ENCODE results near the gene PER1. TPM values are rescaled to one million over a fixed set of nuclear protein-coding genes. Genes with fewer than 3 reads are reported as not detected.

Gene PER1
- total and polyA plus RNA-seq, 2 of the 13 experiments (the other 11 are each of a cell fraction or from before 2014, with no cell fraction given) = 2.6 to 3.6 TPM

DNA sequence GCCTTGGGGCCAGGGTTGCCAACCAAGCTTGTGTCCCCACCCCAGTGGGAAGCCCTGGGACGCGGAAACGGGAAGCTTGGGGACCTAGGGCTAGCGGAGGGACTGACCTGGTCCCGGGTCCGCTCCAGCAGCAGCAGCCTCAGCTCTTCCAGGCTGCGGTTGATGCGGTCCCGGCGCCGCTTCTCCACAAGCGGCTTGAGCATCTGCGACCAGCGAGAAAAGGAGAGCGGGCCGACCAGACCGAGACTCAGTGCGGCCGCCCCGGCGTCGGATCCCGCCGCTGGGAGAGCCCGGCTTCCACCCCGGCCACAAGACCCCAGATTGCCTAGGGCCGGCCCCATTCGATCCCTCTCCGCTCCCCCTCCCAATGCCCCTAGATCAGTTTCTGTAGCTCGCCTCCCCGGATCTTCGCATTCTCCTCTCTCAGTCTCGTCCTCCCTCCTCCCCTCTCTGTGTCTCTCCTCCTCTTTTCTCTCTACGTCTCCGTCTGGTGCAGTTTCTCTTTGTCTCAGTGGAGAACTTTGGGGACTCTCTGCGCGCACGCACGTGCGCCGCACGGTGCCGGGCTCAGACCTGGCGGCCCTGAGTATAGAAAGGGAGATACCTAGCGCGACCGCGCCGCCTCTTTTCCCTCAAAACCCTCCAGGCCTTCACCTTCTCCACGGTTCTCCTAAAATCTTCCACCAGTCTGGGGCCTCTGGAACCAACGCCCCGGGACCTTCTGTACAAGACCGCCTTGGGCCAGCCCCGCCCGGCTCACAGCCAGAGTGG is 29.1 kb downstream of the PER1 start (continued):
- TF ChIP-seq SRF (IDR thresholded peaks at IDR 0.05; ENCODE audit: low read depth, low read length) (no peak), ZBTB1 (CRISPR knock-in tag; IDR thresholded peaks at IDR 0.05; ENCODE audit: borderline replicate concordance) (no peak), ZNF549 (CRISPR knock-in tag; IDR thresholded peaks at IDR 0.05) (no peak), ZBTB38 (CRISPR knock-in tag; IDR thresholded peaks at IDR 0.05) (no peak), BRD4 (CRISPR knock-in tag; IDR thresholded peaks at IDR 0.05) (no peak), SRY (CRISPR knock-in tag; IDR thresholded peaks at IDR 0.05) (no peak), SP2 (CRISPR knock-in tag; IDR thresholded peaks at IDR 0.05) (no peak), TEAD3 (CRISPR knock-in tag; optimal IDR thresholded peaks at IDR 0.05; ENCODE audit: borderline replicate concordance) (no peak), ZNF441 (CRISPR knock-in tag; IDR thresholded peaks at IDR 0.05; ENCODE audit: borderline replicate concordance) (no peak), HNRNPUL1 (IDR thresholded peaks at IDR 0.05; ENCODE audit: low read depth, low read length) (no peak), GATAD2A (CRISPR knock-in tag; IDR thresholded peaks at IDR 0.05) (no peak), MATR3 (CRISPR knock-in tag; IDR thresholded peaks at IDR 0.05) (no peak), NFKB2 (CRISPR knock-in tag; IDR thresholded peaks at IDR 0.05; ENCODE audit: borderline replicate concordance) (0 out of 2 replicates have a peak, but pooled peaks have one; percentile 20), HNRNPL (IDR thresholded peaks at IDR 0.05; ENCODE audit: low read depth, low read length) (no peak), SKI (IDR thresholded peaks at IDR 0.05; ENCODE audit: partially characterized antibody) (no peak), NFIB (CRISPR knock-in tag; IDR thresholded peaks at IDR 0.05; ENCODE audit: borderline replicate concordance) (no peak), ZFP90 (CRISPR knock-in tag; IDR thresholded peaks at IDR 0.05; ENCODE audit: borderline replicate concordance) (peak; percentile 69; the same call in 1 of the 2 replicates), FOXM1 (CRISPR knock-in tag; IDR thresholded peaks at IDR 0.05) (no peak), WIZ (CRISPR knock-in tag; IDR thresholded peaks at IDR 0.05) (no peak), ZNF296 (CRISPR knock-in tag; conservative IDR thresholded peaks at IDR 0.05) (no peak), THAP11 (CRISPR knock-in tag; IDR thresholded peaks at IDR 0.05) (no peak), NR2F1 (CRISPR knock-in tag; IDR thresholded peaks at IDR 0.05) (no peak), NPAS2 (CRISPR knock-in tag; IDR thresholded peaks at IDR 0.05; ENCODE audit: borderline replicate concordance) (no peak), ZNF335 (CRISPR knock-in tag; IDR thresholded peaks at IDR 0.05) (no peak), ZNF207 (IDR thresholded peaks at IDR 0.05; ENCODE audit: borderline replicate concordance) (no peak)
- TF ChIP-seq, protein P1, sequence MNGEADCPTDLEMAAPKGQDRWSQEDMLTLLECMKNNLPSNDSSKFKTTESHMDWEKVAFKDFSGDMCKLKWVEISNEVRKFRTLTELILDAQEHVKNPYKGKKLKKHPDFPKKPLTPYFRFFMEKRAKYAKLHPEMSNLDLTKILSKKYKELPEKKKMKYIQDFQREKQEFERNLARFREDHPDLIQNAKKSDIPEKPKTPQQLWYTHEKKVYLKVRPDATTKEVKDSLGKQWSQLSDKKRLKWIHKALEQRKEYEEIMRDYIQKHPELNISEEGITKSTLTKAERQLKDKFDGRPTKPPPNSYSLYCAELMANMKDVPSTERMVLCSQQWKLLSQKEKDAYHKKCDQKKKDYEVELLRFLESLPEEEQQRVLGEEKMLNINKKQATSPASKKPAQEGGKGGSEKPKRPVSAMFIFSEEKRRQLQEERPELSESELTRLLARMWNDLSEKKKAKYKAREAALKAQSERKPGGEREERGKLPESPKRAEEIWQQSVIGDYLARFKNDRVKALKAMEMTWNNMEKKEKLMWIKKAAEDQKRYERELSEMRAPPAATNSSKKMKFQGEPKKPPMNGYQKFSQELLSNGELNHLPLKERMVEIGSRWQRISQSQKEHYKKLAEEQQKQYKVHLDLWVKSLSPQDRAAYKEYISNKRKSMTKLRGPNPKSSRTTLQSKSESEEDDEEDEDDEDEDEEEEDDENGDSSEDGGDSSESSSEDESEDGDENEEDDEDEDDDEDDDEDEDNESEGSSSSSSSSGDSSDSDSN (CRISPR knock-in tag; IDR thresholded peaks at IDR 0.05) = peak; percentile 22; the same call in 1 of the 2 replicates
- TF ChIP-seq, protein P2, sequence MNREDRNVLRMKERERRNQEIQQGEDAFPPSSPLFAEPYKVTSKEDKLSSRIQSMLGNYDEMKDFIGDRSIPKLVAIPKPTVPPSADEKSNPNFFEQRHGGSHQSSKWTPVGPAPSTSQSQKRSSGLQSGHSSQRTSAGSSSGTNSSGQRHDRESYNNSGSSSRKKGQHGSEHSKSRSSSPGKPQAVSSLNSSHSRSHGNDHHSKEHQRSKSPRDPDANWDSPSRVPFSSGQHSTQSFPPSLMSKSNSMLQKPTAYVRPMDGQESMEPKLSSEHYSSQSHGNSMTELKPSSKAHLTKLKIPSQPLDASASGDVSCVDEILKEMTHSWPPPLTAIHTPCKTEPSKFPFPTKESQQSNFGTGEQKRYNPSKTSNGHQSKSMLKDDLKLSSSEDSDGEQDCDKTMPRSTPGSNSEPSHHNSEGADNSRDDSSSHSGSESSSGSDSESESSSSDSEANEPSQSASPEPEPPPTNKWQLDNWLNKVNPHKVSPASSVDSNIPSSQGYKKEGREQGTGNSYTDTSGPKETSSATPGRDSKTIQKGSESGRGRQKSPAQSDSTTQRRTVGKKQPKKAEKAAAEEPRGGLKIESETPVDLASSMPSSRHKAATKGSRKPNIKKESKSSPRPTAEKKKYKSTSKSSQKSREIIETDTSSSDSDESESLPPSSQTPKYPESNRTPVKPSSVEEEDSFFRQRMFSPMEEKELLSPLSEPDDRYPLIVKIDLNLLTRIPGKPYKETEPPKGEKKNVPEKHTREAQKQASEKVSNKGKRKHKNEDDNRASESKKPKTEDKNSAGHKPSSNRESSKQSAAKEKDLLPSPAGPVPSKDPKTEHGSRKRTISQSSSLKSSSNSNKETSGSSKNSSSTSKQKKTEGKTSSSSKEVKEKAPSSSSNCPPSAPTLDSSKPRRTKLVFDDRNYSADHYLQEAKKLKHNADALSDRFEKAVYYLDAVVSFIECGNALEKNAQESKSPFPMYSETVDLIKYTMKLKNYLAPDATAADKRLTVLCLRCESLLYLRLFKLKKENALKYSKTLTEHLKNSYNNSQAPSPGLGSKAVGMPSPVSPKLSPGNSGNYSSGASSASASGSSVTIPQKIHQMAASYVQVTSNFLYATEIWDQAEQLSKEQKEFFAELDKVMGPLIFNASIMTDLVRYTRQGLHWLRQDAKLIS (CRISPR knock-in tag; IDR thresholded peaks at IDR 0.05) = no peak

All from HepG2 (cell line).